MM.1S (cell line): Measurements from ENCODE around the gene TNIK.

Source experiments
- CTCF ChIP-seq: fragments of 300-600 bp; sonication (generic); IDR thresholded peaks from 2 replicates; pipeline ENCODE4 v1.5.1; 2016; ENCODE audit warnings: antibody characterized with exemption, low read length, mixed read lengths
- EZH2 ChIP-seq: fragments of 300-600 bp; sonication (generic); optimal IDR thresholded peaks from 2 replicates; pipeline ENCODE3; 2017; ENCODE audit warnings: low read depth, mild to moderate bottlenecking, antibody characterized with exemption, low read length, mixed read lengths
- EZH2phosphoT487 ChIP-seq: fragments of 300-600 bp; sonication (generic); IDR thresholded peaks from 2 replicates; pipeline ENCODE4 v1.6.1; 2018; ENCODE audit warnings: antibody characterized with exemption, low read length

DNA sequence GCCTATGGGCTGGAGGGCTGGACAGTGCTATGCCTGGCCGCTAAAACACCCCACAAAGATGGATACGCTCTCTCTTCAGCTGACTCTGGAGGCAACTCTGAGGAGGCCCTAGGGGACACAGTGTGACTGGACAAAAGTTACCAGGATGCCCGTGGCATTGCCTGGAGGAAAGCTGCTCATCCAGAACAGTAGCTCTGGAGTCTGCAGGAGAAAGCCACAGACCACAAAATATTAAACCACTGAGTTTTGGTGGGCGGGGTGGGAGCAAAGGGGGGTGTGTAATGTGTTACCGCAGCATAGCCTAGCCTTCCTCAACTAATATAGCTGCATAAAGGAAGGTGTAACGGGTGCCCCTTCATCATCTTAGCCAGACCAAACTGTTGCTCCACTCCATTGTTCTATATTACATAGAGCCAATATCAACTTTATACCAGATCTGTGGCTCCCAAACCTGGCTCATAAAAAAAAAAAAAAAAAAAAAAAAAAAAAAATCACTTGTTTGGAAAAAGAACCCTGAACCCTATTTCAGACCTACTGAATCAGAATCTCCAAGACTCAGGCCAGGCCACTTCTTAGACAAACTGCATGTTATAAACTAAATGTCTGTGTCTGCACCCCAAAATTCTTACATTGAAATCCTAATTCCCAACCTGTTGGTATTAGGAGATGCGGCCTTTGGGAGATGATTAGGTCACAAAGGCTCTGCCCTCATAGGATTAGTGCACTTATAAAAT, 132.6 kb downstream of the TNIK start:
- TF ChIP-seq CTCF (no peak), EZH2phosphoT487 (no peak), EZH2 (no peak)
